D721Med (cell line): Measurements from ENCODE around the gene IL9.
A peak's percentile ranks its signal among the peaks of the same experiment; 100 is the strongest.

Experiments used
- DNase-seq: peaks from one replicate; pipeline ENCODE4 v3.0.0; 2011; ENCODE audit warnings: low spot score; ENCODE audit not compliant: insufficient read length
- FAIRE-seq: peaks from 2 replicates; lab custom pipeline; 2011; peaks lifted over from hg19 to GRCh38; lab: Jason Lieb, UNC
- TF ChIP-seq, protein P1 (sequence below): IDR thresholded peaks from 2 replicates; pipeline ENCODE4 v1.5.1; 2012; ENCODE audit warnings: mild to moderate bottlenecking, control low read depth; ENCODE audit not compliant: insufficient read depth; ENCODE audit errors: missing control alignments

The IL9 gene

DNA sequence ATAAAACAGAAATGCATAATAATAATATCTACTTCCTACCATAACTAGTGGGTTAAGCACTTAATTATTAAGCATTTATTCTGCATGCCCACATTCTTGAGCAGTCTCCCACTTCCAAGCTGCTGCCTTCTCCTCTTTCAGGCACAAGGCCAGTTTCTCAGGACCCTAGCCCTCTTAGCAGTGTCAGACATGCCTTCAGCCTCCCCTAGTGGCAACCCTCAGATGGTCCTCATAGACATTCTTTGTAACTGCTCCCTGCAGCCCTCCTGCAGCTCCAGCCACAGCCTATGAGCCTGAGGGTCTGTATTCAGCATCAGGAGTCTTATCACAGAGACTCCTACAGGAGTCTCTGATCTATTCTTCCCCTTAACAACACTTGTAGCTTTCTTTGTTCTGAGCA, 3.9 kb downstream of the IL9 start:
- TF ChIP-seq, protein P1, sequence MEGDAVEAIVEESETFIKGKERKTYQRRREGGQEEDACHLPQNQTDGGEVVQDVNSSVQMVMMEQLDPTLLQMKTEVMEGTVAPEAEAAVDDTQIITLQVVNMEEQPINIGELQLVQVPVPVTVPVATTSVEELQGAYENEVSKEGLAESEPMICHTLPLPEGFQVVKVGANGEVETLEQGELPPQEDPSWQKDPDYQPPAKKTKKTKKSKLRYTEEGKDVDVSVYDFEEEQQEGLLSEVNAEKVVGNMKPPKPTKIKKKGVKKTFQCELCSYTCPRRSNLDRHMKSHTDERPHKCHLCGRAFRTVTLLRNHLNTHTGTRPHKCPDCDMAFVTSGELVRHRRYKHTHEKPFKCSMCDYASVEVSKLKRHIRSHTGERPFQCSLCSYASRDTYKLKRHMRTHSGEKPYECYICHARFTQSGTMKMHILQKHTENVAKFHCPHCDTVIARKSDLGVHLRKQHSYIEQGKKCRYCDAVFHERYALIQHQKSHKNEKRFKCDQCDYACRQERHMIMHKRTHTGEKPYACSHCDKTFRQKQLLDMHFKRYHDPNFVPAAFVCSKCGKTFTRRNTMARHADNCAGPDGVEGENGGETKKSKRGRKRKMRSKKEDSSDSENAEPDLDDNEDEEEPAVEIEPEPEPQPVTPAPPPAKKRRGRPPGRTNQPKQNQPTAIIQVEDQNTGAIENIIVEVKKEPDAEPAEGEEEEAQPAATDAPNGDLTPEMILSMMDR: peak; percentile 16
- no peak for DNase-seq
- no peak for FAIRE-seq

DNA sequence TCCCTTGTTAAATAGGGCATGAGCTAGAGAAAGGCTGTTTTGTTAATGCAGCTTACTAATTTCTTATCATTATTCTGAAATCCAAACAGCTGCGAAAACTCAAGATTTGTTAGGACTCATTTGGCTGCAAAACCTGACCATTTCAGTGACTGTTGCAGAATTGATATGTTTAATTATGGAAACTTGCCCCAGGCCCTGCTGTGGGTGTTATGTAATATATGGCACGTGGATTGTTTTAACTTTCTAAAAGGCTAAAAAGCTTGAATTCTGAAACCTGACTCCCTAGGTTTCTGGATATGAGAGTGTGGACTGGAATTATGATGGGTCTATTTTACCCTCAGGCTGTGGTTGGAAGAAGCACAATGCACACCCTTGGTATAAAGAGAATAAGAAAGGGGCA, 4.4 kb downstream of the IL9 start:
- FAIRE-seq (no peak), DNase-seq (no peak)
- TF ChIP-seq, protein P1: no peak

DNA sequence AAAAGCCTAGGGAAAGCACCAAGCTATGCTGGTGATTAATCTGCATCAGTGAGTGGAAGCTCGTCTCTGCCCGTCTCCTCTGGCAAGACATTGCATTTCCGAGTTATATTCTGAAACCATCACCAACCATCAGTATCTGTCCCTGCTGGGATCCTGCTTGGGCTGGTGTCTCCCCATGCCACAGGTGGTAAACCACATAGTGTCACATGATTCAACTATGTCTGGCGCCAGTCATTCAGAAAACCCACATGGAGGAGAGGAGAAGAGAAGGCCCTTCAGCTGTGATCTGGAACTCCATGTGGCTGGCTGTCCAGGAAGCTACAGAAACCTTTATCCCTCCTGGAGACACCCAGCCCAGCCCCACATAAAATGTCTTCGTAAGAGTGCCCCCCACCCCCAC, 4.8 kb downstream of the IL9 start:
- TF ChIP-seq, protein P1: no peak
- FAIRE-seq (no peak), DNase-seq (no peak)

DNA sequence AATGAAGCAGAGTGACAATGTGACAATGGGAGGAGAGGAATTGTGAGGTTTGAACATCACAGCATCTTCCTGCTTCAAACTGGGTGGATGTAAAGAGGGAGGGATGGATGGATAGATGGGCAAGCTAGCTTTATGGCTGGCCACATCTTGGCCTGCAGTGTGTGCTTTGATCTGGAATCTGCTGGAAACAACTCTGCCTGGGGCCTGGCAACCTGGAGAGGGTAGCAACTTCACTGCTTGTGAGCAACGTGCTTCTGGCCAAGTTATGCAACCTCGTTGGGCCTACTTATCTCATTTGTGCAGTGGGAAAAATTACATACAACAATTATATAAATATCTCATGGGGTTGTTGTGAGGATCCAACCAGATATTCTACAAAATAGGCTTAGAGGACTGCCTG, 5.3 kb downstream of the IL9 start:
- TF ChIP-seq, protein P1: no peak
- DNase-seq (no peak), FAIRE-seq (no peak)

DNA sequence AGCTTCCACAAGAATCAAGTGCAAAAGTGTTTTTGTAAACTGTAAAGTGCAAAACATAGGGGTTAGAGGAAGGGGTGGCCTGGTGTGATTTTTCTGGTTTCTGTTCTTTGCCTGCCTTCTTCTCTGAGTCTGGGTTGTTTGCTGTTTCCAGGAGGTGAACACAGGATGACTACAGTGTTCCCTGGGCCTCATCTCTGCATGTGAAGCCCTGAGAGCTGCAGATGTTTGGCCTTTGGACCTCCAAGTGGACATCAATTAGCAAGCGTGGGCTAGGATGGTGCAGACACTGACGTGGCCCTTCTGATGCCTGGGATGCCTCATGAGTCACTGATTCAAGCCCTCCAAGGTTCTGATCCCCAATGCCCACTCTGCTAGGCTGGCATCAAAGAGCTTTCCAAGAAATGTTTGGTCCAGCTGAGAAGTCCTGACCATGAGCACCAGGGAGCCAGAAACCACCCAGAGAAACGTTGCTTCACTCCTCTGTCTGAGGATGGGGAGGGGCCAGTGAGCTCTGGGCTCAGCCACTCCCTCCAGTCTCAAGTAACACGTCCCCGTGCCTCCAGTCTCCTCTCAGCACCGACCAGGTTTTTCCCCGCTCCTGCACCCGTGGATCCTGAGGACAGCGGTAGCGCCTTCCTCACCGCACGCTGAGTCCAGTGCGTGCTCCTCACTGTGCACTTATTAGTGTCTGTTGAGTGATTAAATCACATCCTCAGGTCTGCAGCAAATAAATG, 7.6 kb downstream of the IL9 start:
- FAIRE-seq (no peak), DNase-seq (no peak)
- TF ChIP-seq, protein P1: no peak

DNA sequence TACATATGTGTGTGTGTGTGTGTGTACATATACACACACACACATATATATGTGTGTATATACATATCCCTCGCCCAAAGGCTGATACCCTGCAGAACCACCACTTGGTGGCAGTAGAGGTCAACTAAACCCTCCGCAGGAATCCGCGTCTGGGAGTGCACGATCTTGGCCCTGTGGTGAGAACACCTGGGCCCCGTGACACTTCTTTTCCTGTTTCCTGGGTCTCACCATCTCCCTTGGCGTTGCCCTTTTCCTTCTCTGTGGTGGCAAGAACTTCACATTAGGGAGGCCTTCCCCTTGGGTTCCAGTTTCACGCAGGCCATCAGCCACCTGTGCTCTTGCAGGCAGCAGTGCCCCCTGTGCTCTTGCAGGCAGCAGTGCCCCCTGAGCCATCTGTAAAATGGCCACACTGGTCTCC, 8.2 kb downstream of the IL9 start:
- FAIRE-seq (no peak), DNase-seq (peak; percentile 61)
- TF ChIP-seq, protein P1: peak; percentile 87

DNA sequence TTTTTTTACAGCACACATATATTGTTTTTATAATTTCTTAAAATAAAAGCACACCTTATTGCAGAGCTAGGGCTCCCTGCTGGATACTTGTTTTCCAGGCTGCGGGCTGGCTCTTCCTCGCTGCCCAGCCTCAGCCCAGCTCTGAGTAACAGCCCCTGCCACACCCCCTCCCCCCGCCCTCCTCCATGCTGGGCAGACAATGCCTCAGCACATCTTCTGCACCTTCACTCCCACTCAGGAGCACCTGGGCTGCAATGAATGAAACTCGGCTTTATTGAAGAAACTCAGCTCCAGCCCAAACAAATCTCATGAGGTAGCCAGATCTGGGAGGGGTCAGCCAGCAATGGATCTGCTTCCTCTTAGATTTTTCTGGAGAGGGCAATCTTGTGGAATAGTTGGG, 9.5 kb downstream of the IL9 start:
- TF ChIP-seq, protein P1: no peak
- FAIRE-seq: no peak
- DNase-seq: no peak
